Measurements from ENCODE around the gene TCEAL5.

DNA sequence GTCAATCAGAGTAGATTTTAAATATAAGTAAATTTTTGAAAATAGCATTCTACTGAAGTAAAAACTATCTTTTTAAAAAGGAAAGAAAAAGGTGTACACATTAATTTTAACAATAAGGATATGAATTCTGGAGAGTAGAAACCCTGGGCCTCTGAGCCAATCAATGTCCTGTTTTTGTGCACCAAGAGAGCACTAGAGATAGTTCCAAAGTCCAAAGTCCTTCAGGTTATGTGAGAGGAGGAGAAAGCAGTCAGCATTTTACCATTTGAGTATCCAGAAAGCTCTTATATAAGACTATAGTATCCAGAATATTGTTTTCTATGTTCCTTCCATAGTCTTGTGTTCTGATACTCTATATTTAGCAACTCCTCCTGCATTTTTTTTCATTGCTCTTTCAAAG is 18.3 kb downstream of the TCEAL5 start:
- TF ChIP-seq, protein P1, sequence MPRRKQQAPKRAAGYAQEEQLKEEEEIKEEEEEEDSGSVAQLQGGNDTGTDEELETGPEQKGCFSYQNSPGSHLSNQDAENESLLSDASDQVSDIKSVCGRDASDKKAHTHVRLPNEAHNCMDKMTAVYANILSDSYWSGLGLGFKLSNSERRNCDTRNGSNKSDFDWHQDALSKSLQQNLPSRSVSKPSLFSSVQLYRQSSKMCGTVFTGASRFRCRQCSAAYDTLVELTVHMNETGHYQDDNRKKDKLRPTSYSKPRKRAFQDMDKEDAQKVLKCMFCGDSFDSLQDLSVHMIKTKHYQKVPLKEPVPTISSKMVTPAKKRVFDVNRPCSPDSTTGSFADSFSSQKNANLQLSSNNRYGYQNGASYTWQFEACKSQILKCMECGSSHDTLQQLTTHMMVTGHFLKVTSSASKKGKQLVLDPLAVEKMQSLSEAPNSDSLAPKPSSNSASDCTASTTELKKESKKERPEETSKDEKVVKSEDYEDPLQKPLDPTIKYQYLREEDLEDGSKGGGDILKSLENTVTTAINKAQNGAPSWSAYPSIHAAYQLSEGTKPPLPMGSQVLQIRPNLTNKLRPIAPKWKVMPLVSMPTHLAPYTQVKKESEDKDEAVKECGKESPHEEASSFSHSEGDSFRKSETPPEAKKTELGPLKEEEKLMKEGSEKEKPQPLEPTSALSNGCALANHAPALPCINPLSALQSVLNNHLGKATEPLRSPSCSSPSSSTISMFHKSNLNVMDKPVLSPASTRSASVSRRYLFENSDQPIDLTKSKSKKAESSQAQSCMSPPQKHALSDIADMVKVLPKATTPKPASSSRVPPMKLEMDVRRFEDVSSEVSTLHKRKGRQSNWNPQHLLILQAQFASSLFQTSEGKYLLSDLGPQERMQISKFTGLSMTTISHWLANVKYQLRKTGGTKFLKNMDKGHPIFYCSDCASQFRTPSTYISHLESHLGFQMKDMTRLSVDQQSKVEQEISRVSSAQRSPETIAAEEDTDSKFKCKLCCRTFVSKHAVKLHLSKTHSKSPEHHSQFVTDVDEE (CRISPR knock-in tag; IDR thresholded peaks at IDR 0.05), result no peak
- TF ChIP-seq OSR1 (CRISPR knock-in tag; IDR thresholded peaks at IDR 0.05) (no peak), ZFP30 (CRISPR knock-in tag; IDR thresholded peaks at IDR 0.05) (no peak), ESRRG (CRISPR knock-in tag; IDR thresholded peaks at IDR 0.05) (no peak)
